Hepatic stellate cell (primary cell): ENCODE measurements around the gene EPN3.
A peak's percentile ranks its signal among the peaks of the same experiment; 100 is the strongest.

ENCODE experiments used
- DNase-seq: peaks from one replicate; pipeline ENCODE4 v3.0.0; 2011; ENCODE audit warnings: low spot score

Gene EPN3

GRCh38 chr17:50550661-50551432 lies 18.3 kb downstream of the EPN3 start:
- DNase-seq: peak; percentile 84

DNA sequence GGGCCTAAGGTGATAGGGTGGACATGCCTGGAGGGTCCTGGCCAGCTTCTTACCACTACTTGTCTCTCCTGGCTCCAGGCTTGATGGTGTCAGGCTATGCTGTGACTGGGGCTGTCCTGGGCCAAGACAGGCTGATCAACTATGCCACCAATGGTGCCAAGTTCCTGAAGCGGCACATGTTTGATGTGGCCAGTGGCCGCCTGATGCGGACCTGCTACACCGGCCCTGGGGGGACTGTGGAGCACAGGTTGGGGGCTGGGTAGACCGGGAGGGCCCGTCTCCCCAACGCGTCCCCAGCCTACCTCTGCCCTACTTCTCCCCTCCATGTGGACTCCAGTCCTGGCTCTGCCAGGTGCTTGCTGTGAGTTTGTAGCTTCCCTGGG lies 18.9 kb downstream of the EPN3 start:
- no peak for DNase-seq

- DNase-seq: no peak
These were observed 19.3 kb downstream of the EPN3 start for GRCh38 chr17:50551884-50552283.

- no peak for DNase-seq
These were observed 21.7 kb downstream of the EPN3 start for GRCh38 chr17:50554201-50554600.

DNA sequence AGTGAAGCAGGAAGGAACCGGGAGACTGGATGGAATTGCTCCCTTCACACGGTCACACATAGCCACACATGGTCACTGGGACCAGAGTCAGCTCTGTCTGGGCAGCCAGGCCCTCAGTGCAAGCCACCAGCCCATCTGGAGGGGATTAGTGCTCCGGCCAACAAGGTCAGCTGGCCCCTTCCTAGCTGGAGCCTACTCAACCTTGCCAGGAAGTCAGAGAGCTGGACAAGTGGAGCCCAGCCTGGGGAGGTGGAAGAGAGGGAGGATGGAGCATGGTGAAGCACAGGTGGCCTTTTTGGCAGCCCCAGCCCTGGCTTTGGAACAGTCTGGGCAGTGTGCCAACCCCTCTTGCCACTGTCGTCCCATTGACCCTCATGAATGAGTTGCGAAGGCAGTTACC lies 24.3 kb downstream of the EPN3 start:
- no peak for DNase-seq

DNA sequence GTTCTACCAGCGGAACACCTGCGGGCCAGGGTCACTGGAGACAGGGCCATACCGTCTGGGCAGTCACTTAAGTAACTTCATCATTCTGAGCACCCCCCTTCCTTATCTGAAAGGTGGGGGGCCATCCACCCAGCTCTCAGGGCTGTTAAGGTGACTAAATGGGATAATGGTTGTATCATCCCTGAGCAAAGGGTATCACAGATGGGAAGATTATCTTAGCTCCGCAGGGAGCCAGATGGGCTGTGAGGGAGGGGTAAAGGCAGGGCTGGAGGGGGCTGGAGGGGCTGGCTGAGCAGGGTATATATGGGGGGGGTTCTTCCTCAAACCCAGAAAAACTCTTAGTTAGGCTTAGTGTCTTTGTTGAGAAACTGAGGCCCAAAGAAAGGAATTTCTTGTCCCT lies 25.1 kb downstream of the EPN3 start:
- no peak for DNase-seq

DNA sequence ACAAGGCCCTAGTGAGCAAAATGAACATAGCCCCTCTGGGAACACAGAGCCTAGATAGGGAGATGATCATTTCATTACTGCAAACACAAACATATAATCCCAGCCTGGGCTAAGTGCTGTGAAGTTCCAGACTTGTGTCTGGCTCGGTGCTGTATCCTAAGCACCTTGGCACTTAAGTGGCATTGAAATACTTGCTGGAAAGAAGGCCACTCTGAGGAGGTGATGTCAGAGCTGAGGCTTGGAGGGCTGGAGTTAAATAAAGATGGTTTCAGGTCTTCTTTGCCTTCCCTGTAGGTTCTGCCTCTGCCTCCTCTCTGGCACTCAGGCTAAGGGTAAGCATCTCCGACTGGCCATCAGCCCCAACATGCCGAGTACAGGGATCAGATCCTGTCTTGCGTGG lies 25.6 kb downstream of the EPN3 start:
- DNase-seq: no peak

- no peak for DNase-seq
These were observed 26.0 kb downstream of the EPN3 start for GRCh38 chr17:50558581-50558940.

GRCh38 chr17:50558941-50559614 lies 26.5 kb downstream of the EPN3 start:
- no peak for DNase-seq

GRCh38 chr17:50559674-50560184 lies 27.2 kb downstream of the EPN3 start:
- no peak for DNase-seq

DNA sequence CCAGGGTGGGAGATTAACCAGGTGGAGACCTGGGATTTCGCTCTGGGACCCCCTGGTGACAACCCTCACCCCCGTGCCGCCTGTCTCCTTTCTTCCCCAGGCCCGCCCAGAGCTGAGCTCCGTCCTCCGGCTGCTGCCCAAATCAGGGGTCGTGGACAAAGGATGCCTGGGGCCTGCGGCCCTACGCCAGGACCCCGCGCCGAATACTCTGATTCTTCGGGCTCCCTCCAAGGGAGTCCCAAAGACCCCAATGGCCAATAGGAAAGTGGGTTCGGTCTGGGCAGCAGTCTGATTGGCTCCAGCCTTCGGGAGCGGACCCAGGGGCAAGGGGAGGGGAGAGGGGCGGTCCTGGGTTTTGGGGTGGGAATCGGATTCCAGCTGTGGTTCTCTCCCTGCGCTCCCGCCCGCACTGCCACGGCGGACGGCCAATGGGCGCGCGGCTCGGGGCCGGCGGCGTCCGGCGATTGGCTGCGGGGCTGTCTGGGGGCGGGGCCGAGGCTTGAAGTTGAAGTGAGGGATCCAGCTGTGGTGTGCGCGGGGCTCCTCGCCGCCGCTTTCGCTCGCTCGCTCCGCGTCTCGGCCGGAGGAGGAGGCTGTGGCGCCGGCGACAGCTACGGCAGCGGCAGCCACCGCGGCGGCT lies 27.8 kb downstream of the EPN3 start, which contains the start of gene CACNA1G:
Gene CACNA1G (plus strand): TSS at position 531 of the 640 bp plus-strand sequence. CDS start 745 bp downstream, outside the sequence.
- peak; percentile 99 for DNase-seq

DNA sequence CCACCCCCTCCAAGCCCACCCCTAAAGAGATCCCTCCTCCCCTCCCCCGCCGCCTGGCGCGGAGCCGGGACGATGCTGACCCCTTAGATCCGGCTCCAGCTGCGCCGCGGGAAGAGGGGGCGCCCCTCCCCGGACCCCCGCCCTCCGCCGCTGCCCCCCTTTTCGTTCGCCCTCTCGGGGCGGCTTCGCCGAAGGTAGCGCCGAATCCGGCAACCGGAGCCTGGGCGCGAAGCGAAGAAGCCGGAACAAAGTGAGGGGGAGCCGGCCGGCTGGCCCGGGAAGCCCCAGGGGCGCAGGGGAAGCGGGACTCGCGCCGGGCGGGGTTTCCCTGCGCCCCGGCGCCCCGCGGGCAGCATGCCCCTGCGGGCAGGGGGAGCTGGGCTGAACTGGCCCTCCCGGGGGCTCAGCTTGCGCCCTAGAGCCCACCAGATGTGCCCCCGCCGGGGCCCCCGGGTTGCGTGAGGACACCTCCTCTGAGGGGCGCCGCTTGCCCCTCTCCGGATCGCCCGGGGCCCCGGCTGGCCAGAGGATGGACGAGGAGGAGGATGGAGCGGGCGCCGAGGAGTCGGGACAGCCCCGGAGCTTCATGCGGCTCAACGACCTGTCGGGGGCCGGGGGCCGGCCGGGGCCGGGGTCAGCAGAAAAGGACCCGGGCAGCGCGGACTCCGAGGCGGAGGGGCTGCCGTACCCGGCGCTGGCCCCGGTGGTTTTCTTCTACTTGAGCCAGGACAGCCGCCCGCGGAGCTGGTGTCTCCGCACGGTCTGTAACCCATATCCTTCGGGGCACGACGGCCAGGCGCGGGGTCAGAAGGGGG lies 28.6 kb downstream of the EPN3 start:
- DNase-seq: no peak

DNA sequence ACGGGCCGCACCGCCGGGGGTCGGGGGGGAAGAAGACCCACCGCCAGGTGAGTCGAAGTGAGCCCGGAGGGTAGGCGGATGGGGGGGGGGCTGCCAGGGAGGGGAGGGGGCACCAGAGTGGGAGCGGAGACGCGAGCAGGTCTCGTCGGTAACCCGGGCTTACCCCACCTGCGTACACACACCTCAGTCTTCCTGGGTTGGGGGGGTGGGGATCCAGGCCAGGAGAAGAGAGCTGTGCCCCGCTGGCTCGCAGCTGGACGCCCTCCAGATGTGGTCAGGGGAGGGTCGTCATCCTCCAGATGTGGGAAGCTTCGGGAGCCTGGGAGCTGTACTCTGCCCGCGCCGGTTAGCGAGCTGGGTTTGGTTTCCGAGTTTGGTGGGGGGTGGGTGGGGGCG lies 29.2 kb downstream of the EPN3 start:
- DNase-seq: no peak

- no peak for DNase-seq
These were observed 29.9 kb downstream of the EPN3 start for GRCh38 chr17:50562242-50563091.

GRCh38 chr17:50563092-50563511 lies 30.6 kb downstream of the EPN3 start:
- no peak for DNase-seq

DNA sequence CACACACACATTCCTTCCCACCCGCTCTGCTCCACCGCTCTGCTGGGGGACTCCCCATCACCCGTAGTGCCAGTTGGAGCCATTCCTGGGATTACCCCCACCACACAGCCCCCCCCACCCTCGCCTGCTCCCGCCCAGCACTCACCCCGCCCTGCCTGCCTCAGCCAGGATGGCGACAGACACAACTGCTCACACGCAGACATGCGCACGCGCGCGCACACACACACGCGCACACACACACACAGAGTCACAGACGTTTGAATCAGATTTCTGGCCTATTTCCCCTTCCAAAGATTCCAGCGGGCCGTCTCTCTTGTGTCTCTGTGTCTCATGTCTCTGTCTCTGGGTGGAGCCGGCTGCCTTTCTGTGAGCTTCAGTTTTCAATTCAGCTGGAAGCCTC lies 32.4 kb downstream of the EPN3 start:
- peak; percentile 76 for DNase-seq

DNA sequence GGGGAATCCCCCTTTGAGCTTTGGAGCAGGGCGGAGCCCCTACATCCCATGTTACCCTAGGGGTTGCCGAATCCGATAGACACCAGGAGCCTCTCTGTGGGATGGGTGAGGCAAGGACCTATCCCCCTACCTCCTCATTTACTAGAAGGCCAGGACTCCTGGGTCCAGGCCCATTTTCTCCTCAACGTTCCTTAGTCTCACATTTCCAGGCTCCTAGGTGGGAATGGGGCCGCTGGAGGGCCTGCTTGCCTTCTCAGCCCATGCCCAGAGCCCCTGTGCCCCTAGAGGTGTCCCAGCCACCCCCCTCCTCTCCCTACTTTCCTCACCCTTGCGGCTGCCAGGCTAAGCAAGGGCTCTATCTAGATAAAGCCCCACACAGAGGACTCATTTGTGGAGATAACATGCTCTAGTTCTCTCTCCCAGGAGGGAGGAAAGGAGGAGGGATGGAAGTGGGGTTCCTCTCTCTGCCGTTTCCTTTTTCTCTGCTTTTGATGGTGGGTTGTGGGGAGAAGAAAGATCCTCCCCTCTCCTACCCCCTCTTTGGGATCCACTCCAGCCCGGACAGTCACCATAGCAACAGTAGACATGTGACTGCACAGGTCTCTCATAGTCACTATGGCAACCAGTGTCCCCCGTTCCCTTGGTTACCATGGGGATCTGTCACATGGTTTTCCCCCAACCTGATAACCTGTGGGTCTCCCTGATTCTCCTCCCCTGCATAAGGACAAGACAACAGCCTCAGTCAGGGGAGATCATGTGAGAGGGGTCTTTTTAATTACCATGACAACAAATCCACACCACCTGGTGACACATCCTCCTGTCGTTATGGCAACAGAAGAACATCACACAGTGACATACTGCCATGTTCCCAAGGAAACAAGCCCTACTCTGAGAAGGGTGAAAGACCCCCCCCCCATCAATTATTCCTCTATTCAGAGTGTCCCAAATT lies 33.1 kb downstream of the EPN3 start:
- no peak for DNase-seq

GRCh38 chr17:50566886-50567285 lies 34.4 kb downstream of the EPN3 start:
- DNase-seq: no peak

GRCh38 chr17:50568659-50569058 lies 36.1 kb downstream of the EPN3 start:
- no peak for DNase-seq

DNA sequence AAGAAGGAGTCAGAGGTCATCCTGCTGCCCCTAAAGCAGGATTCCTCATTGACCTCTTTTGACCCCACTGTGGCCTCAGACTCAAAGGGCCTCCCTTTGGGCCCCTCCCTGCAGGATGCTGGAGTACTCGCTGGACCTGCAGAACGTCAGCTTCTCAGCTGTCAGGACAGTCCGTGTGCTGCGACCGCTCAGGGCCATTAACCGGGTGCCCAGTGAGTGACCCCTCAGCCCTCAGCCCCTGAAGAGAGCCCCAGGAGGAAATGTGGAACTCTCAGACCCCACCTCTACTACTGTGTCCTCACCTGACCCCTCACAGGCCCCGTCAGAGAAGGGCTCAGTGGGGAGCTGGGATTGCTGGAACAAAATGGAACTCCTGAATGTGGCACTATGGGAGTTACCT lies 37.1 kb downstream of the EPN3 start:
- no peak for DNase-seq
